ENCODE measurements around the gene ABCD4.
"Not testable (repeated sequence)": the region's sequence is repeated elsewhere in the genome, so short reads cannot be mapped to it uniquely, and the experiment has no call there.

The ABCD4 gene

DNA sequence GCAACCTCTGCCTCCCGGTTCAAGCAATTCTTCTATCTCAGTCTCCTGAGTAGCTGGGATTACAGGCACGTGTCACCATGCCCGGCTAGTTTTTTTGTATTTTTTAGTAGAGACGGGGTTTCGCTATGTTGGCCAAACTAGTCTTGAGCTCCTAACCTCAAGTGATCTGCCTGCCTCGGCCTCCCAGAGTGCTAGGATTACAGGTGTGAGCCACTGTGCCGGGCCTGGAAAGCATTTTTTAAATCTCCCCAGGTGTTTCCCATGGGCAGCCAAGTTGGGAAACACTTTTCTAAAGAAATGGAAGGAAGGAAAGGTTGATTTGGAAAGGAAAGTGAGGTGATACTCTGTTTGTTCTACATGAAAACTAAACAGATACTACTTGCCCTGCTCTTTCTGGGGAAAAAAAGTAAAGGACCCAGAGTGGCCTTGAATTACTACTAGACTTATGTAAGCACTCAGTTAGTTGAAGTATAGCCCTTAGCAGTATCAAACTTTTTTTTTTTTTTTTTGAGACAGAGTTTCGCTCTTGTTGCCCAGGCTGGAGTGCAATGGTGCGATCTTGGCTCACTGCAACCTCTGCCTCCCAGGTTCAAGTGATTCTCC, 27.3 kb upstream of the ABCD4 start:
- H3K36me3 ChIP-seq (ENCODE audit: insufficient read depth, low read length); H3K4me3 ChIP-seq (ENCODE audit: low read length); H3K9ac ChIP-seq (ENCODE audit: low read depth, low read length); H3K4me2 ChIP-seq (ENCODE audit: low read length); H3K4me1 ChIP-seq (ENCODE audit: control insufficient read depth, insufficient read depth, low read length); H3K9me3 ChIP-seq (replicated peaks; ENCODE audit: low read length): not testable (repeated sequence)
- H3K27me3 ChIP-seq (ENCODE audit: control insufficient read depth, insufficient read depth, low read length), result peaks cover 33% of the 10 kb centered on the region

DNA sequence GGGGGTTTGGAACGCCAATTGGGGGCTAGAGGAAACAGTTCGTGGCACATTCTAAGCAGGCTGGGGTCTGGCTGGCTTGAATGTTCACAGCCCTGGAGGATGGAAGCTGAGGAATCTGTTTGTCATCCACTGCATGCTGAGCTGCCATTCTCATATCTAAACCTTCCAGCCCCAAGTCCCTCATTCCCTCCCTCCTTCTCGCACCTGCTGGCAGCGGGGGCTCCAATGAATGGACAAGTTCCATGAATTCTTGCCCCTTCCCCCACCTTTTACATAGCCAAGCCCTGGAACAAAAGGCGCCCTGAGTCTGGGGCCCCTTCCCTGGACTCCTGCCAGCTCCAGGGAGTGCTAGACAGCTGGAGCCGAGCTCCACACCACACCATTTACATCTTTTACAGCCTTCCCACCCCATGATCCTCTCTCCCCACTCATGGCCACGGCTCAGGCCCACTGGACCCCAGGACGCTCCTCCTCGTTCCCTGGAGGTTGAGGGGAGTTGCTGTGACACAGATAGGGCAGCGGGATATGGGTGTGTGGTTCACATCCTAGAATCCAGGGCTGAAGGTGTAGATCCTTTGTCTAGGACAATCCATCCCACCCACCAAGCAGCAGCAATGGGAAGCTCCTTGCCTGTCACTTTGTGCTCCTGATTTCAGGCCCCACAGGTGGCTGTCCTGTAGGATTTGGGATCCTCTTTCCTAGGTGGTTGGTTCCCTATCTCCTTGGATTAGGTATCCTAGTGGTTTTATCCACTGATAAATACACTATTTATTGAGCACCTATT, 23.8 kb upstream of the ABCD4 start:
- no peaks in the 10 kb centered on the region for H3K9me3 ChIP-seq (replicated peaks; ENCODE audit: low read length)
- H3K9ac ChIP-seq (ENCODE audit: low read depth, low read length), result no peak overlapping the region

DNA sequence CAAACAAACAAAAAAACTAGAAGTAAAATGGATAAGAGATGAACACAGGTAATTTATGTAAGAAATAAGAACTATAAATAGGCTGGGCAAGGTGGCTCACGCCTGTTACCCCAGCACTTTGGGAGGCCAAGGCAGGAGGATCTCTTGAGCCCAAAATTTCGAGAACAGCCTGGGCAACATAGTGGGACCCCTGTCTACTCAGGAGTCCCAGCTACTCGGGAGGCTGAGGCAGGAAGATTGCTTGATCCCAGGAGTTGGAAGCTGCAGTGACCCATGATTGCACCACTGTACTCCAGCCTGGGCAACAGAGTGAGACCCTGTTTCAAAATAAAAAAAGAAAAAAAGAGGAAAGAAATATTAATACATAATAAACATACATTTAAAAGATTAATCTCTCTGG, 22.7 kb upstream of the ABCD4 start:
- Histone ChIP-seq H3K4me3 (ENCODE audit: low read length) (no peak overlapping the region), H3K4me2 (ENCODE audit: low read length) (no peak overlapping the region), H3K36me3 (ENCODE audit: insufficient read depth, low read length) (no peaks in the 10 kb centered on the region), H3K9ac (ENCODE audit: low read depth, low read length) (no peak overlapping the region), H3K27me3 (ENCODE audit: control insufficient read depth, insufficient read depth, low read length) (peaks cover 27% of the 10 kb centered on the region), H3K4me1 (ENCODE audit: control insufficient read depth, insufficient read depth, low read length) (no peaks in the 10 kb centered on the region), H3K9me3 (replicated peaks; ENCODE audit: low read length) (no peaks in the 10 kb centered on the region)

More for the DNA sequence above, 23.8 kb upstream of the ABCD4 start:
- Histone ChIP-seq H3K27me3 (ENCODE audit: control insufficient read depth, insufficient read depth, low read length) (peaks cover 23% of the 10 kb centered on the region), H3K4me2 (ENCODE audit: low read length) (no peak overlapping the region), H3K36me3 (ENCODE audit: insufficient read depth, low read length) (no peaks in the 10 kb centered on the region), H3K4me1 (ENCODE audit: control insufficient read depth, insufficient read depth, low read length) (no peaks in the 10 kb centered on the region), H3K4me3 (ENCODE audit: low read length) (no peak overlapping the region)

DNA sequence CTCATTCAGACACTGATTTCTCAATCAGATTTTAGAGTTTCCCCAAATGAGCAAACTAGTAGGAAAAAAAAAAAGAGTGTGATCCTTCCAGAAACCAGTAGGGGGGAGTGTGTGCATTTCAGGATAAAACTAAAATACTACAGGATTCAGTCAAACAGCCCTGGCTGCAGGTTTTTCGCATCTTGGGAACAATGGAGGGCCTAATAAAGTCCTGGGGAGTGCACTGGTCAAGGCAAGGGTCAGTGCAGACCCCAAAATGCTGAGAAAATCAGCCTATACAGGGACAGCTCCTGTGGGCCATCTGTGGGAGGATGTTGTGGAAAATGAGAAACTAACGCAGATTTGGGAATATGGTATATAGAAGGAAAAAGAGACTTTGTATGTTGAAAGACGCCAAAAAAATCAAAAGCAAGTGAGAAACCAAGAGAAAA, 22.2 kb upstream of the ABCD4 start:
- H3K4me2 ChIP-seq (ENCODE audit: low read length), result no peak overlapping the region
- H3K9me3 ChIP-seq (replicated peaks; ENCODE audit: low read length), result no peaks in the 10 kb centered on the region
- no peaks in the 10 kb centered on the region for H3K4me1 ChIP-seq (ENCODE audit: control insufficient read depth, insufficient read depth, low read length)
- no peaks in the 10 kb centered on the region for H3K36me3 ChIP-seq (ENCODE audit: insufficient read depth, low read length)
- no peak overlapping the region for H3K4me3 ChIP-seq (ENCODE audit: low read length)
- H3K9ac ChIP-seq (ENCODE audit: low read depth, low read length), result no peak overlapping the region
- peaks cover 27% of the 10 kb centered on the region for H3K27me3 ChIP-seq (ENCODE audit: control insufficient read depth, insufficient read depth, low read length)

DNA sequence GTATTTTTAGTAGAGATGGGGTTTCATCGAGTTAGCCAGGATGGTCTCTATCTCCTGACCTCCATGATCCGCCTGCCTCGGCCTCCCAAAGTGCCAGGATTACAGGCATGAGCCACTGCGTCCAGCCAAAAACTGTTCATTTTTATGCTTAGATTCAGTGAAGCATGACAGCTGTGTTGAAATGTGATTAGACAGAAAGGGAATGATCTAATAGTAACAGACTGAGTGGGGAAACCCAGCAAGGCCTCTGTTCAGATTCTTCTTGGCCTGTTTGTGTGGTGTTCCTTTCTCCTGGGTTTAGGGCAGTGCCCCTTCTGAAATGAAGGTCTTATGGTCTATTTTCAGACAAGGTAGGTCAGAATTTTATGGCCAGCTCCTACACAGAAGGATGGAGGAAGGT, 11.8 kb upstream of the ABCD4 start:
- H3K4me3 ChIP-seq (ENCODE audit: low read length), result no peak overlapping the region
- no peak overlapping the region for H3K9ac ChIP-seq (ENCODE audit: low read depth, low read length)
- peaks cover 33% of the 10 kb centered on the region for H3K27me3 ChIP-seq (ENCODE audit: control insufficient read depth, insufficient read depth, low read length)
- H3K4me1 ChIP-seq (ENCODE audit: control insufficient read depth, insufficient read depth, low read length), result no peaks in the 10 kb centered on the region
- no peaks in the 10 kb centered on the region for H3K36me3 ChIP-seq (ENCODE audit: insufficient read depth, low read length)
- no peaks in the 10 kb centered on the region for H3K9me3 ChIP-seq (replicated peaks; ENCODE audit: low read length)
- no peak overlapping the region for H3K4me2 ChIP-seq (ENCODE audit: low read length)

DNA sequence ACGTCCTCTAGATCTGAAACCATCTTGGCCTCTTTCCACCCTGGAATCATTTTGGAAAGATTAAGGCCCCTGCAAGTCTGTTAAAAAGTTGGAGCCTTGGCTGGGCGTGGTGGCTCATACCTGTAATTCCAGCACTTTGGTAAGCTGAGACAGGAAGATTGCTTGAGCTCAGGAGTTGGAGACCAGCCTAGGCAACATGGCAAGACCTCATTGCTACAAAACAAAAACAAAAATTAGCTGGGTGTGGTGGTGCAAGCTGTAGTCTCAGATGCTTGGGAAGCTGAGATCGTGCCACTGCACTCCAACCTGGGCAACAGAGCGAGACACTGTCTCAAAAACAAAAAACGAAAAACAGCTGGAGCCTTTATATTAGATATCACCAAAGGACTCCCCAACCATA, 10.9 kb upstream of the ABCD4 start:
- no peak overlapping the region for H3K4me2 ChIP-seq (ENCODE audit: low read length)
- no peaks in the 10 kb centered on the region for H3K9me3 ChIP-seq (replicated peaks; ENCODE audit: low read length)
- no peak overlapping the region for H3K9ac ChIP-seq (ENCODE audit: low read depth, low read length)
- no peaks in the 10 kb centered on the region for H3K36me3 ChIP-seq (ENCODE audit: insufficient read depth, low read length)
- peaks cover 35% of the 10 kb centered on the region for H3K27me3 ChIP-seq (ENCODE audit: control insufficient read depth, insufficient read depth, low read length)
- no peaks in the 10 kb centered on the region for H3K4me1 ChIP-seq (ENCODE audit: control insufficient read depth, insufficient read depth, low read length)
- no peak overlapping the region for H3K4me3 ChIP-seq (ENCODE audit: low read length)

DNA sequence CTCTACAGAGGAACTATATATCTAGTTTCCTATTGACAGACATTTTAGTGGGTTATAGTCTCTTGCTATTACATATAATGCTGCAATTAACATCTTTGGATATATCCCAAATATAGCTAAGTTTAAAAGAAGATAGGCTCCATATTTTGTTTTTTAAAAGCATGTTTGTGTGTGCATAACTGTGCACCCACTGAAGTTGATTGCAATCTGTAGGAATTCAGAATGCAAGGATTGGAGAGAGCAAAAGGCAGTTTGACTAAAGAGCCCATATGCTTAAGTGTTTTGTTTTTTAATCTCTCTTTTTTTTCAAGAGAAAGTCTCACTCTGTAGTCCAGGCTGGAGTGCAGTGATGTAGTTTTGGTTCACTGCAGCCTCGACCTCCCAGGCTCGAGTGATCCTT, 9.4 kb upstream of the ABCD4 start:
- Histone ChIP-seq H3K4me2 (ENCODE audit: low read length) (no peak overlapping the region), H3K4me1 (ENCODE audit: control insufficient read depth, insufficient read depth, low read length) (no peaks in the 10 kb centered on the region), H3K9me3 (replicated peaks; ENCODE audit: low read length) (no peaks in the 10 kb centered on the region), H3K36me3 (ENCODE audit: insufficient read depth, low read length) (no peaks in the 10 kb centered on the region), H3K9ac (ENCODE audit: low read depth, low read length) (no peak overlapping the region), H3K4me3 (ENCODE audit: low read length) (no peak overlapping the region), H3K27me3 (ENCODE audit: control insufficient read depth, insufficient read depth, low read length) (peaks cover 39% of the 10 kb centered on the region)

DNA sequence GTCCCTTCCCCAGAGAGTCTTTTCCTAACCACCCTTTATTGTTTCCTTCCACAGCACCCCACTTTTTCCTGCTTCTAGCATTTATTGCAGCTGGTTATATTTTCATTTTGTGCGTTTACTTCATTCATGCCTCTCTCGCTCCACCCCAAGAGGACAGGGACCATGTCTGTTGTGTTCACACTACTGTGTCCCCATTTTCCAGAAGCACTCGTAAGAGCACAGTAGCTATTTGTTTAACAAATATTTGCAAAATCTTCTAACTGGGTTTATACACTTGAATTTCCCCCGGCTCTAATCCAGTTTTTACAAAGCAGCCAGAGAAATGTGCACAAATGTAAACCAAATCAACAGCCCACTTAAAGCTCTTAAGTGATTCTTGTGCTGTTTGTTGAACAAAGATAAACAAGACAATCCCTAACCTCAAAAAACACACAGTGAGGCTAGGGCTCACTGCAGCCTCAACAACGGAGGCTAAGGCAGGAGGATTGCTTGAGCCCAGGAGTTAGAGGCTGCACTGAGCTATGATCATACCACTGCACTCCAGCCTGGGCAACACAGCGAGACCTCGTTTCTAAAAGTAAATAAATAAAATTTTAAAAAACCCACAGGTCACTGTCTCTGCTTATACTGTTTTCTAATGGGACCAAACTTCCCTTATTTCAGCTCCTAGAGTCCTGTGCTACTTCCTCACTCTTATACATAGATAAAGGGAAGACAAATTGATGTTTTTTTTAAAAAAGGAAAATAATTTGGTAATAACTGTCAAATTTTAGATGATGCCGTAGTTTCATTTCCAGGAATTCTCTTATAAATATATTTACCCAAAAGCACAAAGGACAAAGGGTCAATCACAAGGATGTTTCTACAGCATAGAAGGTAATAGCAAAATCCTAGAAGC, 6.6 kb upstream of the ABCD4 start:
- Histone ChIP-seq H3K9ac (ENCODE audit: low read depth, low read length) (no peak overlapping the region), H3K27me3 (ENCODE audit: control insufficient read depth, insufficient read depth, low read length) (peaks cover 25% of the 10 kb centered on the region), H3K4me3 (ENCODE audit: low read length) (no peak overlapping the region), H3K9me3 (replicated peaks; ENCODE audit: low read length) (no peaks in the 10 kb centered on the region), H3K4me2 (ENCODE audit: low read length) (no peak overlapping the region), H3K4me1 (ENCODE audit: control insufficient read depth, insufficient read depth, low read length) (no peaks in the 10 kb centered on the region), H3K36me3 (ENCODE audit: insufficient read depth, low read length) (no peaks in the 10 kb centered on the region)

DNA sequence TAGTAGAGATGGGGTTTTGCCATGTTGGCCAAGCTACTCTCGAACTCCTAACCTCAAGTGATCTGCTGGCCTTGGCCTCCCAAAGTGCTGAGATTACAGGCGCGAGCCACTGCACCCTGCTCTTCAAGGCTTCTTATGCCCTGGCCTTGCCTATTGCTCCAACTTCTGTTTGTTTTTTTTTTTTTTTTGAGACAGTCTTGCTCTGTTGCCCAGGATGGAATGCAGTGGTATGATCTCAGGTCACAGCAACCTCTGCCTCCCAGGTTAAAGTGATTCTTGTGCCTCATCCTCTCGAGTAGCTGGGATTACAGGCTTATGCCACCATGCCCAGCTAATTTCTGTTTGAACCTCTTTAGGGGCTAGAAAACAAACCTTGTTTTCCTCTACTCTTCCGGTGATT, 6.0 kb upstream of the ABCD4 start:
- H3K4me1 ChIP-seq (ENCODE audit: control insufficient read depth, insufficient read depth, low read length), result no peaks in the 10 kb centered on the region
- H3K4me2 ChIP-seq (ENCODE audit: low read length), result no peak overlapping the region
- peaks cover 21% of the 10 kb centered on the region for H3K27me3 ChIP-seq (ENCODE audit: control insufficient read depth, insufficient read depth, low read length)
- H3K4me3 ChIP-seq (ENCODE audit: low read length), result no peak overlapping the region
- no peak overlapping the region for H3K9ac ChIP-seq (ENCODE audit: low read depth, low read length)
- H3K9me3 ChIP-seq (replicated peaks; ENCODE audit: low read length), result no peaks in the 10 kb centered on the region
- H3K36me3 ChIP-seq (ENCODE audit: insufficient read depth, low read length), result no peaks in the 10 kb centered on the region

DNA sequence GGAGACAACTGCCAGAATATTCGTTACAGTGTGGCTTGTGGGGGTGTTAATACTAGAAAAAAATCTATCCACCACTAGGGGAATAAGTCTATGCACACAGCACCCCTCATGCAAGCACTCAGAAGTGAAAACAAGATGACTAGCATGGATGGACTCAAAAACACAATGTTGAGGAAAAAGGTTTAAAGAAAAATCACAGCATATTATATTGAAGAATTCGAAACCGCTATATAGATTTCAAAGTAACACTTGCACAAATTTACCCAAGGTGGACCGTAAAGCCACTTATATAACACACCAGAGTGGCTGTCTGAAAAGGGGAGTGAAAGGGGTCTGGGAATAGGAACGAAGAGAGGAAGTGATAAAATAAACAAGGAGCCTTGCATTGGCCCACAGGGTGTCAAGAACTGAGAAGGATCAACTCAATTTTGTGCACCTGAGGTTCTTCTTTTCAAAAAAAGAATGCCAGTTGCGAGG, 544 bp downstream of the ABCD4 start:
- peak overlapping the region; percentile 86 for H3K4me2 ChIP-seq (ENCODE audit: low read length)
- H3K9me3 ChIP-seq (replicated peaks; ENCODE audit: low read length), result no peaks in the 10 kb centered on the region
- peak overlapping the region; percentile 86 for H3K9ac ChIP-seq (ENCODE audit: low read depth, low read length)
- peak overlapping the region; percentile 86 for H3K4me3 ChIP-seq (ENCODE audit: low read length)
- peaks cover 11% of the 10 kb centered on the region for H3K4me1 ChIP-seq (ENCODE audit: control insufficient read depth, insufficient read depth, low read length)
- H3K27me3 ChIP-seq (ENCODE audit: control insufficient read depth, insufficient read depth, low read length), result no peaks in the 10 kb centered on the region
- peaks cover 12% of the 10 kb centered on the region for H3K36me3 ChIP-seq (ENCODE audit: insufficient read depth, low read length)

DNA sequence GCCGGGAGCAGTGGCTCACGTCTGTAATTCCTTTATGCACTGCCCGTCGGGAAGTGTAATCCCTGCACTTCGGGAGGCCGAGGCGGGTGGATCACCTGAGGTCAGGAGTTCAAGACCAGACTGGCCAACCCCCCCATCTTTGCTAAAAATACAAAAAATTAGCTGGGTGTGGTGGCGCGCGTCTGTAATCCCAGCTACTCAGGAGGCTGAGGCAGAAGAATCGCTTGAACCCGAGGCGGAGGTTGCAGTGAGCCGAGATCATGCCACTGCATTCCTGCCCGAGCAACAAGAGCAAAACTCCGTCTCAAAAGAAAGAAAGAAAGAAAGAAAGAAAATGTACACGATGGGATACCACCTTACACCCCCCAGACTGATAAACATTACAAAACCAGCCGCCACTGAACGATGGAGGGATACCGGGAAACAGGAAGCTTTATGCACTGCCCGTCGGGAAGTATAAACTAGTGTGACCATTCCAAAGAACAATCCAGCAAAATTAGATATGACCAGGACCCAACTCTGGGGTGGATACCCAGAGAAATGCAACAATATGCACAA, 1.1 kb downstream of the ABCD4 start:
- peaks cover 12% of the 10 kb centered on the region for H3K36me3 ChIP-seq (ENCODE audit: insufficient read depth, low read length)
- peak overlapping the region; percentile 86 for H3K9ac ChIP-seq (ENCODE audit: low read depth, low read length)
- peak overlapping the region; percentile 86 for H3K4me2 ChIP-seq (ENCODE audit: low read length)
- H3K9me3 ChIP-seq (replicated peaks; ENCODE audit: low read length), result no peaks in the 10 kb centered on the region
- peaks cover 11% of the 10 kb centered on the region for H3K4me1 ChIP-seq (ENCODE audit: control insufficient read depth, insufficient read depth, low read length)
- no peaks in the 10 kb centered on the region for H3K27me3 ChIP-seq (ENCODE audit: control insufficient read depth, insufficient read depth, low read length)
- H3K4me3 ChIP-seq (ENCODE audit: low read length), result peak overlapping the region; percentile 86

Measured in skeletal muscle satellite cell (primary cell).